ENCODE measurements around the gene TMEM132C. TPM values are rescaled to one million over a fixed set of nuclear protein-coding genes. Genes with fewer than 3 reads are reported as not detected.

TMEM132C gene
- total RNA-seq, 1 donor: not detected

GRCh38 chr12:128449146-128449894, 182.3 kb downstream of the TMEM132C start:
- no peak for DNase-seq (ENCODE audit: low read depth)
- H3K4me3 ChIP-seq (ENCODE audit: low read depth, low read length): no peak overlapping the region
- TF ChIP-seq CTCF (IDR thresholded peaks at IDR 0.05; ENCODE audit: insufficient read depth, low read length): no peak

- no peak overlapping the region for H3K4me3 ChIP-seq (ENCODE audit: low read depth, low read length)
- no peak for DNase-seq (ENCODE audit: low read depth)
- TF ChIP-seq CTCF (IDR thresholded peaks at IDR 0.05; ENCODE audit: insufficient read depth, low read length): no peak
Observed at GRCh38 chr12:128450810-128451209, 183.8 kb downstream of the TMEM132C start.

- no peak for DNase-seq (ENCODE audit: low read depth)
- no peak for TF ChIP-seq CTCF (IDR thresholded peaks at IDR 0.05; ENCODE audit: insufficient read depth, low read length)
- H3K4me3 ChIP-seq (ENCODE audit: low read depth, low read length): no peak overlapping the region
Observed at GRCh38 chr12:128455851-128456250, 188.9 kb downstream of the TMEM132C start.

GRCh38 chr12:128456922-128457321, 190.0 kb downstream of the TMEM132C start:
- no peak for TF ChIP-seq CTCF (IDR thresholded peaks at IDR 0.05; ENCODE audit: insufficient read depth, low read length)
- no peak overlapping the region for H3K4me3 ChIP-seq (ENCODE audit: low read depth, low read length)
- no peak for DNase-seq (ENCODE audit: low read depth)

GRCh38 chr12:128458301-128458974, 191.5 kb downstream of the TMEM132C start:
- DNase-seq (ENCODE audit: low read depth): no peak
- H3K4me3 ChIP-seq (ENCODE audit: low read depth, low read length): no peak overlapping the region
- no peak for TF ChIP-seq CTCF (IDR thresholded peaks at IDR 0.05; ENCODE audit: insufficient read depth, low read length)

- TF ChIP-seq CTCF (IDR thresholded peaks at IDR 0.05; ENCODE audit: insufficient read depth, low read length): no peak
- DNase-seq (ENCODE audit: low read depth): no peak
- H3K4me3 ChIP-seq (ENCODE audit: low read depth, low read length): no peak overlapping the region
Observed at GRCh38 chr12:128459067-128459466, 192.1 kb downstream of the TMEM132C start.

Measured in fibroblast of the aortic adventitia (primary cell).